Erythroblast (primary cell): ENCODE measurements around the gene ARRB1.

Experiments used
- GATA1 ChIP-seq: IDR thresholded peaks from 2 replicates; pipeline ENCODE4 v1.6.1; 2011; ENCODE audit warnings: low read depth, mild to moderate bottlenecking, control low read depth, low read length, moderate library complexity
- POLR2A ChIP-seq: IDR thresholded peaks from 2 replicates; pipeline ENCODE4 v1.6.1; 2011; ENCODE audit warnings: mild to moderate bottlenecking, low read length

- no peak for TF ChIP-seq POLR2A
- TF ChIP-seq GATA1 = no peak
Observed at GRCh38 chr11:75301131-75301530, 50.3 kb downstream of the ARRB1 start.
